ENCODE results near the gene MAPK8IP2.

DNA sequence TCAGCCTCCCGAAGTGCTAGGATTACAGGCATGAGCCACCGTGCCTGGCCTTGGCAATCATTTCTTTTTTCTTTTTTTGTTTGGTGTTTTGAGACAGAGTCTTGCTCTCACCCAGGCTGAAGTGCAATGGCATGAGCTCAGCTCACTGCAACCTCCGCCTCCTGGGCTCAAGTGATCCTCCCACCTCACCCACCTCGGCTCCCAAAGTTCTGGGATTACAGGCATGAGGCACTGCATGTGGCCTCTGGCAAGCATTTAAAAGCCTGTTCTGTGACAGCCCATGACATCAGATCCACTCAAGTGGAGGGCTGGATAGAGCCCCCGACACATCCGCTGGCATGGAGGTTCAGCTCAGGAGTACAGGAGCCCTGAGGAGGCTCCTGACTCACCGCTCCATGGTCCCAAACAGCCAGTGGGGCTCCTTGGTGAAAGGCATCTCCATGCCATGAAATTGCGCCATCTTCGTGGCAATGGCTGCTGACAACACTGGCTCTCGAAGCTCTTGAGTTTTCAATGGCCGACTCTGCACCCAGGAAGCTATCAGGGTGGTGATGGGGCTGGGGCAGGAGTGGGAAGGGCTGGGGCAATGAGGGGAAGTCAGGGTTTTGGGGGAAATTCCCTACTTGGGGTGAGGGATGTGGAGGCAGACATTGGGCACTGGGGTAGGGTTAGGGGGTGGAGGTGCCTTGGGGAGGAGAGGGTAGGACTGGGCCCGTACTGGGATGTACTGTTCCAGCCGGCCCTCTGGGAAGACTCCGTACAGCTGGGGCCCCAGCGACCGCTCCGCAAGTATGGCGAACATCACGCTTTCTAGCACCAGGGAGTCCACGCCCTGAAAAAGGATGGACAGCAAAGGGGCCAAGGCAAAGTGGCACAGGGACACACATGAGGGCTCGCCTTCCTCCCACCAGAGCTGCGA is 19.3 kb upstream of the MAPK8IP2 start:
- TF ChIP-seq POLR2A (IDR thresholded peaks at IDR 0.05; ENCODE audit: low read depth, low read length) (no peak), TAF1 (IDR thresholded peaks at IDR 0.05; ENCODE audit: borderline replicate concordance, low read depth, low read length) (no peak), POLR2AphosphoS5 (IDR thresholded peaks at IDR 0.05; ENCODE audit: low read depth, low read length) (no peak)
